Keratinocyte (primary cell): Measurements from ENCODE around the gene BCAS1. TPM values are rescaled to one million over a fixed set of nuclear protein-coding genes. Genes with fewer than 3 reads are reported as not detected.

Experiments
- DNase-seq: peaks from one replicate; pipeline ENCODE4 v3.0.0-alpha.2; 2011; ENCODE audit warnings: low read depth, missing footprints, low spot score
- FAIRE-seq: peaks from 2 replicates; lab custom pipeline; 2011; peaks lifted over from hg19 to GRCh38; lab: Jason Lieb, UNC
- H2AFZ ChIP-seq: 2 replicates; pipeline ENCODE4 v1.6.0; 2012; ENCODE audit warnings: low read length, control low read depth, inconsistent platforms; ENCODE audit not compliant: control insufficient read depth
- H3K27ac ChIP-seq: 2 replicates; pipeline ENCODE4 v1.5.1; 2011; ENCODE audit warnings: low read length; ENCODE audit not compliant: control insufficient read depth, insufficient read depth
- H3K27me3 ChIP-seq: 3 replicates; pipeline ENCODE4 v1.6.0; 2011; ENCODE audit warnings: low read length; ENCODE audit not compliant: control insufficient read depth, insufficient read depth; ENCODE audit errors: extremely low read depth
- H3K36me3 ChIP-seq, 2 experiments: 2 replicates in 1 of 2; 3 replicates in 1 of 2; pipeline ENCODE4 v1.5.1; 2011; ENCODE audit warnings: low read length in 2 of 2, mild to moderate bottlenecking in 1 of 2; ENCODE audit not compliant: control insufficient read depth in 2 of 2, insufficient read depth in 2 of 2; ENCODE audit errors: extremely low read depth in 1 of 2
- H3K4me1 ChIP-seq: 3 replicates; pipeline ENCODE4 v1.5.1; 2011; ENCODE audit warnings: low read length; ENCODE audit not compliant: control insufficient read depth, insufficient read depth; ENCODE audit errors: extremely low read depth
- H3K4me2 ChIP-seq: 3 replicates; pipeline ENCODE4 v1.6.0; 2011; ENCODE audit warnings: low read depth, low read length; ENCODE audit not compliant: control insufficient read depth, insufficient read depth; ENCODE audit errors: extremely low read depth
- H3K4me3 ChIP-seq, 3 experiments: fragments of 200-600 bp in 1 of 3; sonication (generic) in 1 of 3; 2 replicates in 2 of 3; 3 replicates in 1 of 3; pipeline ENCODE4 v1.5.1; 2011 to 2016; ENCODE audit warnings: low read length in 3 of 3, mild to moderate bottlenecking in 3 of 3, control low read depth in 2 of 3, inconsistent platforms in 1 of 3, low read depth in 1 of 3, mixed read lengths in 1 of 3, mixed run types in 1 of 3, moderate library complexity in 1 of 3; ENCODE audit not compliant: control insufficient read depth in 2 of 3, insufficient read depth in 2 of 3; ENCODE audit errors: extremely low read depth in 1 of 3
- H3K79me2 ChIP-seq: 2 replicates; pipeline ENCODE4 v1.6.0; 2012; ENCODE audit warnings: low read length; ENCODE audit not compliant: control insufficient read depth, insufficient read depth
- H3K9ac ChIP-seq: 3 replicates; pipeline ENCODE4 v1.6.0; 2011; ENCODE audit warnings: low read length; ENCODE audit not compliant: control insufficient read depth, insufficient read depth; ENCODE audit errors: extremely low read depth
- H3K9me1 ChIP-seq: 3 replicates; pipeline ENCODE4 v1.6.0; 2011; ENCODE audit warnings: low read length; ENCODE audit not compliant: control insufficient read depth, insufficient read depth; ENCODE audit errors: extremely low read depth
- H3K9me3 ChIP-seq: 2 replicates; pipeline ENCODE4 v1.5.1; 2012; ENCODE audit warnings: low read depth, low read length; ENCODE audit not compliant: control insufficient read depth
- H4K20me1 ChIP-seq: 3 replicates; pipeline ENCODE4 v1.6.0; 2011; ENCODE audit warnings: low read length; ENCODE audit not compliant: control insufficient read depth, insufficient read depth; ENCODE audit errors: extremely low read depth
- CTCF ChIP-seq, 3 experiments: IDR thresholded peaks in 1 of 3; conservative IDR thresholded peaks in 1 of 3; optimal IDR thresholded peaks in 1 of 3; 2 replicates in 2 of 3; 3 replicates in 1 of 3; pipeline versions ENCODE3 to v1.5.1; 2011; ENCODE audit warnings: low read length in 3 of 3, mild to moderate bottlenecking in 3 of 3, moderate library complexity in 2 of 3, control low read depth in 1 of 3, inconsistent platforms in 1 of 3; ENCODE audit not compliant: insufficient read depth in 2 of 3; ENCODE audit errors: extremely low read depth in 1 of 3
- EZH2 ChIP-seq: IDR thresholded peaks from one replicate; pipeline ENCODE4 v1.6.1; 2012; ENCODE audit warnings: inconsistent platforms, mild to moderate bottlenecking, low read length, moderate library complexity
- dilution Hi-C: fragments of 300-500 bp; cut with MboI; formaldehyde crosslinking; loops from one replicate; pipeline ENCODE4 v1.7.0; 2020; ENCODE audit warnings: low sequenced_read_pairs; ENCODE audit not compliant: extremely low pct_ligation_motif_present
- polyA plus RNA-seq, 5 experiments: library from polyadenylated mRNA; depleted of rRNA in 3 of 5; stranded (reverse) in 3 of 5; stranded (forward) in 1 of 5; unstranded in 1 of 5; fragments of >200 nt; gene quantifications; 1 replicate in 1 of 5; 2 replicates in 3 of 5; 3 replicates in 1 of 5; pipeline versions ENCODE4 v1.2.1 to v1.2.3, GENCODE V29; 2011 to 2012; ENCODE audit warnings: missing spikeins in 2 of 5, low read depth in 1 of 5, low replicate concordance in 1 of 5

Gene BCAS1
- polyA plus RNA-seq, 1 donor (not counting 4 experiments of a cell fraction or from before 2014, with no cell fraction given) = not detected

GRCh38 chr20:54108326-54108642 lies 37.9 kb upstream of the BCAS1 start:
- H3K27ac ChIP-seq = no peak overlapping the region
- no peaks in the 10 kb centered on the region for H3K36me3 ChIP-seq

GRCh38 chr20:54107600-54108325 lies 37.4 kb upstream of the BCAS1 start:
- Histone ChIP-seq H3K27me3 (no peaks in the 10 kb centered on the region), H3K79me2 (no peaks in the 10 kb centered on the region), H3K36me3 (no peaks in the 10 kb centered on the region), H3K27ac (peak overlapping the region; percentile 50), H4K20me1 (no peaks in the 10 kb centered on the region), H3K9me3 (peaks cover 2% of the 10 kb centered on the region), H3K9ac (no peak overlapping the region), H3K4me3 (no peak overlapping the region), H3K4me1 (peaks cover 52% of the 10 kb centered on the region), H2AFZ (peak overlapping the region; percentile 58), H3K9me1 (no peaks in the 10 kb centered on the region), H3K4me2 (peak overlapping the region; percentile 42)
- FAIRE-seq (no peak), DNase-seq (no peak)
- dilution Hi-C loops = no loop called here
- no peak for TF ChIP-seq CTCF (optimal IDR thresholded peaks at IDR 0.05 in 1 of 3, IDR thresholded peaks at IDR 0.05 in 1 of 3, conservative IDR thresholded peaks at IDR 0.05 in 1 of 3; ENCODE audit: extremely low read depth in 1 of 3, insufficient read depth in 2 of 3, low read length in 3 of 3)
- TF ChIP-seq EZH2 = no peak

More at GRCh38 chr20:54108326-54108642, 37.9 kb upstream of the BCAS1 start:
- peaks cover 2% of the 10 kb centered on the region for H3K9me3 ChIP-seq
- DNase-seq = no peak
- no peaks in the 10 kb centered on the region for H3K79me2 ChIP-seq
- H3K4me1 ChIP-seq = peaks cover 52% of the 10 kb centered on the region
- TF ChIP-seq EZH2 (no peak), CTCF (optimal IDR thresholded peaks at IDR 0.05 in 1 of 3, IDR thresholded peaks at IDR 0.05 in 1 of 3, conservative IDR thresholded peaks at IDR 0.05 in 1 of 3; ENCODE audit: extremely low read depth in 1 of 3, insufficient read depth in 2 of 3, low read length in 3 of 3) (no peak)
- H4K20me1 ChIP-seq = no peaks in the 10 kb centered on the region
- no peak overlapping the region for H3K4me3 ChIP-seq
- dilution Hi-C loops = no loop called here
- H3K27me3 ChIP-seq = no peaks in the 10 kb centered on the region
- no peak overlapping the region for H2AFZ ChIP-seq
- FAIRE-seq = no peak
- no peaks in the 10 kb centered on the region for H3K9me1 ChIP-seq
- no peak overlapping the region for H3K9ac ChIP-seq
- no peak overlapping the region for H3K4me2 ChIP-seq
